Keratinocyte (primary cell): ENCODE measurements around the gene SNX30. TPM values are rescaled to one million over a fixed set of nuclear protein-coding genes. Genes with fewer than 3 reads are reported as not detected.

Experiments used
- DNase-seq: peaks from one replicate; pipeline ENCODE4 v3.0.0-alpha.2; 2011; ENCODE audit warnings: low read depth, missing footprints, low spot score
- FAIRE-seq: peaks from 2 replicates; lab custom pipeline; 2011; peaks lifted over from hg19 to GRCh38; lab: Jason Lieb, UNC
- H2AFZ ChIP-seq: 2 replicates; pipeline ENCODE4 v1.6.0; 2012; ENCODE audit warnings: low read length, control low read depth, inconsistent platforms; ENCODE audit not compliant: control insufficient read depth
- H3K27ac ChIP-seq: 2 replicates; pipeline ENCODE4 v1.5.1; 2011; ENCODE audit warnings: low read length; ENCODE audit not compliant: control insufficient read depth, insufficient read depth
- H3K27me3 ChIP-seq: 3 replicates; pipeline ENCODE4 v1.6.0; 2011; ENCODE audit warnings: low read length; ENCODE audit not compliant: control insufficient read depth, insufficient read depth; ENCODE audit errors: extremely low read depth
- H3K36me3 ChIP-seq, 2 experiments: 2 replicates in 1 of 2; 3 replicates in 1 of 2; pipeline ENCODE4 v1.5.1; 2011; ENCODE audit warnings: low read length in 2 of 2, mild to moderate bottlenecking in 1 of 2; ENCODE audit not compliant: control insufficient read depth in 2 of 2, insufficient read depth in 2 of 2; ENCODE audit errors: extremely low read depth in 1 of 2
- H3K4me1 ChIP-seq: 3 replicates; pipeline ENCODE4 v1.5.1; 2011; ENCODE audit warnings: low read length; ENCODE audit not compliant: control insufficient read depth, insufficient read depth; ENCODE audit errors: extremely low read depth
- H3K4me2 ChIP-seq: 3 replicates; pipeline ENCODE4 v1.6.0; 2011; ENCODE audit warnings: low read depth, low read length; ENCODE audit not compliant: control insufficient read depth, insufficient read depth; ENCODE audit errors: extremely low read depth
- H3K4me3 ChIP-seq, 3 experiments: fragments of 200-600 bp in 1 of 3; sonication (generic) in 1 of 3; 2 replicates in 2 of 3; 3 replicates in 1 of 3; pipeline ENCODE4 v1.5.1; 2011 to 2016; ENCODE audit warnings: low read length in 3 of 3, mild to moderate bottlenecking in 3 of 3, control low read depth in 2 of 3, inconsistent platforms in 1 of 3, low read depth in 1 of 3, mixed read lengths in 1 of 3, mixed run types in 1 of 3, moderate library complexity in 1 of 3; ENCODE audit not compliant: control insufficient read depth in 2 of 3, insufficient read depth in 2 of 3; ENCODE audit errors: extremely low read depth in 1 of 3
- H3K79me2 ChIP-seq: 2 replicates; pipeline ENCODE4 v1.6.0; 2012; ENCODE audit warnings: low read length; ENCODE audit not compliant: control insufficient read depth, insufficient read depth
- H3K9ac ChIP-seq: 3 replicates; pipeline ENCODE4 v1.6.0; 2011; ENCODE audit warnings: low read length; ENCODE audit not compliant: control insufficient read depth, insufficient read depth; ENCODE audit errors: extremely low read depth
- H3K9me1 ChIP-seq: 3 replicates; pipeline ENCODE4 v1.6.0; 2011; ENCODE audit warnings: low read length; ENCODE audit not compliant: control insufficient read depth, insufficient read depth; ENCODE audit errors: extremely low read depth
- H3K9me3 ChIP-seq: 2 replicates; pipeline ENCODE4 v1.5.1; 2012; ENCODE audit warnings: low read depth, low read length; ENCODE audit not compliant: control insufficient read depth
- H4K20me1 ChIP-seq: 3 replicates; pipeline ENCODE4 v1.6.0; 2011; ENCODE audit warnings: low read length; ENCODE audit not compliant: control insufficient read depth, insufficient read depth; ENCODE audit errors: extremely low read depth
- CTCF ChIP-seq, 3 experiments: IDR thresholded peaks in 1 of 3; conservative IDR thresholded peaks in 1 of 3; optimal IDR thresholded peaks in 1 of 3; 2 replicates in 2 of 3; 3 replicates in 1 of 3; pipeline versions ENCODE3 to v1.5.1; 2011; ENCODE audit warnings: low read length in 3 of 3, mild to moderate bottlenecking in 3 of 3, moderate library complexity in 2 of 3, control low read depth in 1 of 3, inconsistent platforms in 1 of 3; ENCODE audit not compliant: insufficient read depth in 2 of 3; ENCODE audit errors: extremely low read depth in 1 of 3
- EZH2 ChIP-seq: IDR thresholded peaks from one replicate; pipeline ENCODE4 v1.6.1; 2012; ENCODE audit warnings: inconsistent platforms, mild to moderate bottlenecking, low read length, moderate library complexity
- dilution Hi-C: fragments of 300-500 bp; cut with MboI; formaldehyde crosslinking; loops from one replicate; pipeline ENCODE4 v1.7.0; 2020; ENCODE audit warnings: low sequenced_read_pairs; ENCODE audit not compliant: extremely low pct_ligation_motif_present
- polyA plus RNA-seq, 5 experiments: library from polyadenylated mRNA; depleted of rRNA in 3 of 5; stranded (reverse) in 3 of 5; stranded (forward) in 1 of 5; unstranded in 1 of 5; fragments of >200 nt; gene quantifications; 1 replicate in 1 of 5; 2 replicates in 3 of 5; 3 replicates in 1 of 5; pipeline versions ENCODE4 v1.2.1 to v1.2.3, GENCODE V29; 2011 to 2012; ENCODE audit warnings: missing spikeins in 2 of 5, low read depth in 1 of 5, low replicate concordance in 1 of 5

The SNX30 gene
- polyA plus RNA-seq, 1 donor (not counting 4 experiments of a cell fraction or from before 2014, with no cell fraction given): 9.0 TPM

DNA sequence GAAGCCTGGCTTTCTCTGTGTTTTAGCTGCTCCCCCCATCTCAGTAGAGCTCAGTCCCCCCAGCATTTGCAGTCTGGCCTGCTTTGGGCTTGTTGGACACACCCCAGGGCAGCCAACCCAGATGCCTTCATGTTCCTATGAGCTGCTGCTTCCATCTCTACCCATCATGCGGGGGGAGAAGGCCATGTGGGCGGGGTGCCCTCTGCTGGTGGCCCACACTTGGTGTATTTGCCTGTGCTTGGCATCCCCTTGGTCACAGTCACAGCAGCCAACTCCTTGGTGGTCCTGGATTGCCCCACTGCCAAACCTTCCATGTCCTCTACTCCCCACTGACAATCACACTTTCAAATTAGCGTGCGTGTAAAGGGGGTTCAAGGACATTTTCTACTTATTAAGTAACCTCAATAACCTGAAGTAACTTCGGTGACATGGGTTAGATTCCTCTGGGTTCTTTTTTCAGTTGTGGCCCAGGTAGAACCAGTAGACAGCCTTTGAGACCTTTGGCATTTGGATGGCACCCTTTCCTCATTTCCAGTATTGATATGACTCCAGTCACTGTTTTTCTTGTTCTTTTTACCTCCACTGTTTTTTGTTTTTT lies 42.8 kb downstream of the SNX30 start:
- H2AFZ ChIP-seq: no peak overlapping the region
- no peaks in the 10 kb centered on the region for H3K27me3 ChIP-seq
- no peaks in the 10 kb centered on the region for H4K20me1 ChIP-seq
- H3K4me2 ChIP-seq: no peak overlapping the region
- dilution Hi-C loops: no loop called here
- DNase-seq (peak; percentile 11), FAIRE-seq (peak; percentile 49)
- peaks cover 7% of the 10 kb centered on the region for H3K4me1 ChIP-seq
- no peaks in the 10 kb centered on the region for H3K9me3 ChIP-seq
- H3K4me3 ChIP-seq: no peak overlapping the region
- peaks cover 0 to 2% of the 10 kb centered on the region in 2 experiments for H3K36me3 ChIP-seq
- no peaks in the 10 kb centered on the region for H3K9me1 ChIP-seq
- H3K9ac ChIP-seq: no peak overlapping the region
- TF ChIP-seq EZH2 (no peak), CTCF (optimal IDR thresholded peaks at IDR 0.05 in 1 of 3, IDR thresholded peaks at IDR 0.05 in 1 of 3, conservative IDR thresholded peaks at IDR 0.05 in 1 of 3; ENCODE audit: extremely low read depth in 1 of 3, insufficient read depth in 2 of 3, low read length in 3 of 3) (peak; percentile 79 to 99 (median 84))
- H3K27ac ChIP-seq: no peak overlapping the region
- H3K79me2 ChIP-seq: peaks cover 14% of the 10 kb centered on the region

GRCh38 chr9:112794731-112795130 lies 44.2 kb downstream of the SNX30 start:
- Histone ChIP-seq H3K4me1 (peaks cover 7% of the 10 kb centered on the region), H3K9me1 (no peaks in the 10 kb centered on the region), H3K9me3 (no peaks in the 10 kb centered on the region), H3K4me3 (no peak overlapping the region), H3K36me3 (peaks cover 0 to 2% of the 10 kb centered on the region in 2 experiments), H4K20me1 (no peaks in the 10 kb centered on the region), H3K27me3 (no peaks in the 10 kb centered on the region), H2AFZ (no peak overlapping the region), H3K9ac (no peak overlapping the region), H3K27ac (no peak overlapping the region), H3K79me2 (peaks cover 12% of the 10 kb centered on the region), H3K4me2 (no peak overlapping the region)
- FAIRE-seq (no peak), DNase-seq (no peak)
- dilution Hi-C loops: no loop called here
- no peak for TF ChIP-seq EZH2
- TF ChIP-seq CTCF (optimal IDR thresholded peaks at IDR 0.05 in 1 of 3, IDR thresholded peaks at IDR 0.05 in 1 of 3, conservative IDR thresholded peaks at IDR 0.05 in 1 of 3; ENCODE audit: extremely low read depth in 1 of 3, insufficient read depth in 2 of 3, low read length in 3 of 3): no peak
